K562 (cell line): ENCODE data around the gene LMO2. TPM values are rescaled to one million over a fixed set of nuclear protein-coding genes. Genes with fewer than 3 reads are reported as not detected.

ENCODE experiments used
- BCOR ChIP-seq: fragments of 450-650 bp; IDR thresholded peaks from 2 replicates; pipeline ENCODE4 v1.6.1; 2016
- CBFA2T3 ChIP-seq: fragments of 450-650 bp; IDR thresholded peaks from 2 replicates; pipeline ENCODE4 v1.6.1; 2017
- CBX5 ChIP-seq: IDR thresholded peaks from 2 replicates; pipeline ENCODE4 v1.6.1; 2014; ENCODE audit warnings: low read depth, borderline replicate concordance
- CCNT2 ChIP-seq: IDR thresholded peaks from 2 replicates; pipeline ENCODE4 v1.6.1; 2011; ENCODE audit warnings: borderline replicate concordance, low read depth, mild to moderate bottlenecking, moderate library complexity, mixed read lengths, low read length; ENCODE audit not compliant: insufficient read length; ENCODE audit errors: extremely low read depth
- CHD4 ChIP-seq: fragments of 200-600 bp; sonication (generic); IDR thresholded peaks from 3 replicates; pipeline ENCODE4 v1.6.1; 2012; ENCODE audit warnings: low read depth, mild to moderate bottlenecking, mixed read lengths, low read length, inconsistent platforms; ENCODE audit not compliant: insufficient read depth, insufficient replicate concordance, poor library complexity, severe bottlenecking
- DMBX1 ChIP-seq: fragments of 250-450 bp; sonication (Bioruptor Pico); IDR thresholded peaks from 2 replicates; pipeline ENCODE4 v1.8.0; 2022; ENCODE audit warnings: inconsistent platforms, mild to moderate bottlenecking, moderate library complexity, borderline replicate concordance
- KDM1A ChIP-seq, 2 experiments: fragments of 450-650 bp; IDR thresholded peaks; 2 replicates each; pipeline ENCODE4 v1.6.1; 2016; ENCODE audit warnings: mild to moderate bottlenecking in 2 of 2
- KDM4B ChIP-seq, 2 experiments: fragments of 450-650 bp in 1 of 2; sonication (generic) in 1 of 2; IDR thresholded peaks; 2 replicates each; pipeline ENCODE4 v1.6.1; 2016 to 2017; ENCODE audit warnings: borderline replicate concordance in 2 of 2, antibody characterized with exemption in 1 of 2, low read depth in 1 of 2, mild to moderate bottlenecking in 1 of 2
- MIER1 ChIP-seq: fragments of 450-650 bp; IDR thresholded peaks from 2 replicates; pipeline ENCODE4 v1.6.1; 2016; ENCODE audit warnings: antibody characterized with exemption, mild to moderate bottlenecking, low read depth
- NCOA4 ChIP-seq: fragments of 450-650 bp; IDR thresholded peaks from 2 replicates; pipeline ENCODE4 v1.6.1; 2018; ENCODE audit warnings: mild to moderate bottlenecking; ENCODE audit not compliant: partially characterized antibody
- RBBP5 ChIP-seq: fragments of 200-600 bp; sonication (generic); IDR thresholded peaks from 2 replicates; pipeline ENCODE4 v1.6.1; 2012; ENCODE audit warnings: borderline replicate concordance, mild to moderate bottlenecking, low read length, control low read depth, inconsistent platforms; ENCODE audit not compliant: insufficient read depth, poor library complexity, severe bottlenecking
- TRIM24 ChIP-seq, 2 experiments: fragments of 450-650 bp; IDR thresholded peaks; 2 replicates each; pipeline ENCODE4 v1.6.1; 2016
- U2AF2 ChIP-seq: fragments of 200-400 bp; formaldehyde crosslinking; optimal IDR thresholded peaks from 2 replicates; pipeline ENCODE3; 2017; ENCODE audit warnings: low read depth, mild to moderate bottlenecking, low read length
- ZBTB1 ChIP-seq: sonication (generic); formaldehyde crosslinking; IDR thresholded peaks from 2 replicates; pipeline ENCODE4 v1.8.1; 2023; ENCODE audit warnings: missing genetic modification reagents, low read depth, mild to moderate bottlenecking, borderline replicate concordance
- polyA plus RNA-seq, 8 experiments: library from polyadenylated mRNA; depleted of rRNA in 4 of 8; stranded (reverse) in 5 of 8; unstranded in 3 of 8; fragments of >200 nt; fragmentation: Nextera tagmentation in 2 of 8; fragmentation: Illumina TruSeq in 1 of 8; extraction: Ambion mirVana in 2 of 8; extraction: Trizol in 1 of 8; gene quantifications; 2 replicates each; pipeline versions ENCODE4 v1.2.1 to v1.2.3, GENCODE V29; 2011 to 2014; ENCODE audit warnings: inconsistent platforms in 1 of 8, missing spikeins in 1 of 8
- total RNA-seq, 7 experiments: library from RNA; depleted of rRNA in 6 of 7; stranded (reverse); fragments of >200 nt in 6 of 7; fragmentation: Illumina TruSeq in 2 of 7; extraction: Trizol in 2 of 7; gene quantifications; 2 replicates each; pipeline versions ENCODE4 v1.2.1 to v1.2.3, GENCODE V29; 2011 to 2021; ENCODE audit warnings: low replicate concordance in 1 of 7
- TF ChIP-seq, protein P1 (sequence below): fragments of 450-650 bp; formaldehyde crosslinking; IDR thresholded peaks from 2 replicates; pipeline ENCODE4 v1.4.0; 2020; ENCODE audit warnings: mild to moderate bottlenecking, mixed read lengths
- TF ChIP-seq, protein P2 (sequence below): sonication (generic); formaldehyde crosslinking; IDR thresholded peaks from 2 replicates; pipeline ENCODE4 v1.8.0; 2022; ENCODE audit warnings: missing genetic modification reagents, mild to moderate bottlenecking, moderate library complexity, borderline replicate concordance
- TF ChIP-seq, protein P3 (sequence below), 3 experiments: IDR thresholded peaks in 2 of 3; conservative IDR thresholded peaks in 1 of 3; 2 replicates each; pipeline ENCODE4 v1.5.1; 2011 to 2012; ENCODE audit warnings: low read length in 3 of 3, mild to moderate bottlenecking in 3 of 3, control low read depth in 2 of 3, improper control_type of control experiment in 1 of 3, inconsistent platforms in 1 of 3, low read depth in 1 of 3, mixed read lengths in 1 of 3, moderate library complexity in 1 of 3; ENCODE audit not compliant: insufficient read depth in 2 of 3
- TF ChIP-seq, protein P4 (sequence below): fragments of 250-450 bp; sonication (Bioruptor Pico); IDR thresholded peaks from 2 replicates; pipeline ENCODE4 v1.8.0; 2021; ENCODE audit warnings: moderate library complexity, mild to moderate bottlenecking, inconsistent platforms
- TF ChIP-seq, protein P5 (sequence below): fragments of 250-450 bp; sonication (Bioruptor Pico); IDR thresholded peaks from 2 replicates; pipeline ENCODE4 v1.5.0; 2021

LMO2 gene
- total and polyA plus RNA-seq, 9 of the 15 experiments (the other 6 are each of a cell fraction or from before 2014, with no cell fraction given): 6.9 to 126 (median 91.5) TPM

DNA sequence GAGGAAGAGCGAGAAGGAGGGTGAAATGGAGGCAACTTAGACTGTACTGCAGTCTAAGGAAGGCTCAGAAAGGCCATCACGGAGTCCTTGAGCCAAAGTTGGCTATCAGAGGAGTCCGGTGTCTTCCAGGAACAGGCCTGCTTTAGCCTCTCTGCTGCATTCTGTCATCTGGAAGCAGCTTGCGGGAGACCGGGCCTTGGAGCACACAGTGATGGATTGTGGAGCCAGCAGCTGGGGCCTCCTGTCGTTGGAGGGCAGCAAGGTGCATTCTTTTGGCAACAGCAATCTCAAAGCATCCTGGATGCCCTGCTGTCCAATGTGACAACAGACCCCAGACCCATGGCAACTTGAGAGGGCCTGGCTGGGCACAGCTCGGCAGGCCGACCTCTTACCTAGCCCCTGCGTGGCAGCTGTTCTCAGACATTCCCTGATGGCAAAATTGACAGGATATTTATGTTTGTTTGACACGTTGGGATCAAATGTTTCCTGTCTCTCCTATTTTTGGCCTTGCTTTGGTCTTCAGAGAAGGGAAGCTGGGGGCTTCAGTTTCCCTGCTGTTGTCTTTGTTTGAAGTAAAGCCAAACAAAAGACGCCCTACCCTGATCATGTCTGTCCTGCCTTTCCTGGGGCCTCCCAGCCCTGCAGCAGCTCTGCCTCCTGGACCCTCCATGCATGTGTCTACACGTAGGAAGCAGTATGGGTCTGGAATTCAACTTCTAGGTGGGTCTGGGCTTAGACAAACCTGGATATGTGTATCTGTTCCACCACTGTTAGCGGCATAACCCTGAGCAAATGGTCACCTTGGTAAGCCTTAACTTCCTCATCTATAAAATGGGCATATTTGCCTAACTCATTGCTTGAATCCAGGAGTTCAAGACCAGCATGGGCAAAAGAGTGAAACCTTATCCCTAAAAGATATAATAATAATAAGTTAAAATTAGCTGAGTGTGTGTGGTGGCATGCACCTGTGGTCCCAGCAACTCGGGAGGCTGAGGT lies 43.9 kb upstream of the LMO2 start (continued):
- TF ChIP-seq KDM4B (IDR thresholded peaks at IDR 0.05; ENCODE audit: borderline replicate concordance in 2 of 2, low read depth in 1 of 2) (no peak), CHD4 (peak; percentile 92), CBFA2T3 (no peak), TRIM24 (IDR thresholded peaks at IDR 0.05) (no peak), CCNT2 (no peak), CBX5 (no peak), BCOR (peak; percentile 98), KDM1A (IDR thresholded peaks at IDR 0.05) (peak; percentile 89 to 91), U2AF2 (no peak), DMBX1 (CRISPR knock-in tag) (0 out of 2 replicates have a peak, but pooled peaks have one; percentile 47), ZBTB1 (no peak), RBBP5 (no peak), MIER1 (no peak), NCOA4 (no peak)
- TF ChIP-seq, protein P1, sequence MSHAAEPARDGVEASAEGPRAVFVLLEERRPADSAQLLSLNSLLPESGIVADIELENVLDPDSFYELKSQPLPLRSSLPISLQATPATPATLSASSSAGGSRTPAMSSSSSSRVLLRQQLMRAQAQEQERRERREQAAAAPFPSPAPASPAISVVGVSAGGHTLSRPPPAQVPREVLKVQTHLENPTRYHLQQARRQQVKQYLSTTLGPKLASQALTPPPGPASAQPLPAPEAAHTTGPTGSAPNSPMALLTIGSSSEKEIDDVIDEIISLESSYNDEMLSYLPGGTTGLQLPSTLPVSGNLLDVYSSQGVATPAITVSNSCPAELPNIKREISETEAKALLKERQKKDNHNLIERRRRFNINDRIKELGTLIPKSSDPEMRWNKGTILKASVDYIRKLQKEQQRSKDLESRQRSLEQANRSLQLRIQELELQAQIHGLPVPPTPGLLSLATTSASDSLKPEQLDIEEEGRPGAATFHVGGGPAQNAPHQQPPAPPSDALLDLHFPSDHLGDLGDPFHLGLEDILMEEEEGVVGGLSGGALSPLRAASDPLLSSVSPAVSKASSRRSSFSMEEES (CRISPR knock-in tag): no peak
- TF ChIP-seq, protein P2, sequence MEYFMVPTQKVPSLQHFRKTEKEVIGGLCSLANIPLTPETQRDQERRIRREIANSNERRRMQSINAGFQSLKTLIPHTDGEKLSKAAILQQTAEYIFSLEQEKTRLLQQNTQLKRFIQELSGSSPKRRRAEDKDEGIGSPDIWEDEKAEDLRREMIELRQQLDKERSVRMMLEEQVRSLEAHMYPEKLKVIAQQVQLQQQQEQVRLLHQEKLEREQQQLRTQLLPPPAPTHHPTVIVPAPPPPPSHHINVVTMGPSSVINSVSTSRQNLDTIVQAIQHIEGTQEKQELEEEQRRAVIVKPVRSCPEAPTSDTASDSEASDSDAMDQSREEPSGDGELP: peak; percentile 54; the same call in 1 of the 2 replicates
- TF ChIP-seq, protein P3, sequence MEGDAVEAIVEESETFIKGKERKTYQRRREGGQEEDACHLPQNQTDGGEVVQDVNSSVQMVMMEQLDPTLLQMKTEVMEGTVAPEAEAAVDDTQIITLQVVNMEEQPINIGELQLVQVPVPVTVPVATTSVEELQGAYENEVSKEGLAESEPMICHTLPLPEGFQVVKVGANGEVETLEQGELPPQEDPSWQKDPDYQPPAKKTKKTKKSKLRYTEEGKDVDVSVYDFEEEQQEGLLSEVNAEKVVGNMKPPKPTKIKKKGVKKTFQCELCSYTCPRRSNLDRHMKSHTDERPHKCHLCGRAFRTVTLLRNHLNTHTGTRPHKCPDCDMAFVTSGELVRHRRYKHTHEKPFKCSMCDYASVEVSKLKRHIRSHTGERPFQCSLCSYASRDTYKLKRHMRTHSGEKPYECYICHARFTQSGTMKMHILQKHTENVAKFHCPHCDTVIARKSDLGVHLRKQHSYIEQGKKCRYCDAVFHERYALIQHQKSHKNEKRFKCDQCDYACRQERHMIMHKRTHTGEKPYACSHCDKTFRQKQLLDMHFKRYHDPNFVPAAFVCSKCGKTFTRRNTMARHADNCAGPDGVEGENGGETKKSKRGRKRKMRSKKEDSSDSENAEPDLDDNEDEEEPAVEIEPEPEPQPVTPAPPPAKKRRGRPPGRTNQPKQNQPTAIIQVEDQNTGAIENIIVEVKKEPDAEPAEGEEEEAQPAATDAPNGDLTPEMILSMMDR (IDR thresholded peaks at IDR 0.05 in 2 of 3, conservative IDR thresholded peaks at IDR 0.05 in 1 of 3; ENCODE audit: insufficient read depth in 2 of 3, low read depth in 1 of 3, low read length in 3 of 3): peak in 1 of 3 experiments; percentile 20; a peak in 2 of 6 replicates
- TF ChIP-seq, protein P4, sequence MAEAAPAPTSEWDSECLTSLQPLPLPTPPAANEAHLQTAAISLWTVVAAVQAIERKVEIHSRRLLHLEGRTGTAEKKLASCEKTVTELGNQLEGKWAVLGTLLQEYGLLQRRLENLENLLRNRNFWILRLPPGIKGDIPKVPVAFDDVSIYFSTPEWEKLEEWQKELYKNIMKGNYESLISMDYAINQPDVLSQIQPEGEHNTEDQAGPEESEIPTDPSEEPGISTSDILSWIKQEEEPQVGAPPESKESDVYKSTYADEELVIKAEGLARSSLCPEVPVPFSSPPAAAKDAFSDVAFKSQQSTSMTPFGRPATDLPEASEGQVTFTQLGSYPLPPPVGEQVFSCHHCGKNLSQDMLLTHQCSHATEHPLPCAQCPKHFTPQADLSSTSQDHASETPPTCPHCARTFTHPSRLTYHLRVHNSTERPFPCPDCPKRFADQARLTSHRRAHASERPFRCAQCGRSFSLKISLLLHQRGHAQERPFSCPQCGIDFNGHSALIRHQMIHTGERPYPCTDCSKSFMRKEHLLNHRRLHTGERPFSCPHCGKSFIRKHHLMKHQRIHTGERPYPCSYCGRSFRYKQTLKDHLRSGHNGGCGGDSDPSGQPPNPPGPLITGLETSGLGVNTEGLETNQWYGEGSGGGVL (CRISPR knock-in tag): no peak
- TF ChIP-seq, protein P5, sequence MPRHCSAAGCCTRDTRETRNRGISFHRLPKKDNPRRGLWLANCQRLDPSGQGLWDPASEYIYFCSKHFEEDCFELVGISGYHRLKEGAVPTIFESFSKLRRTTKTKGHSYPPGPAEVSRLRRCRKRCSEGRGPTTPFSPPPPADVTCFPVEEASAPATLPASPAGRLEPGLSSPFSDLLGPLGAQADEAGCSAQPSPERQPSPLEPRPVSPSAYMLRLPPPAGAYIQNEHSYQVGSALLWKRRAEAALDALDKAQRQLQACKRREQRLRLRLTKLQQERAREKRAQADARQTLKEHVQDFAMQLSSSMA (CRISPR knock-in tag): no peak
